Glutamatergic neuron (in vitro differentiated cells): ENCODE results near the gene IPO11. TPM values are rescaled to one million over a fixed set of nuclear protein-coding genes. Genes with fewer than 3 reads are reported as not detected.

ENCODE experiments used
- DNase-seq: peaks from one replicate; pipeline ENCODE4 v3.0.0; 2022
- H3K27ac Mint-ChIP-seq: one replicate; pipeline ENCODE4 v1.8.0; 2020; ENCODE audit warnings: mild to moderate bottlenecking, mixed read lengths, inconsistent platforms; ENCODE audit not compliant: unreplicated experiment
- H3K27me3 Mint-ChIP-seq: one replicate; pipeline ENCODE4 v1.8.0; 2020; ENCODE audit warnings: mild to moderate bottlenecking, moderate library complexity, mixed read lengths, inconsistent platforms; ENCODE audit not compliant: unreplicated experiment
- H3K36me3 Mint-ChIP-seq: one replicate; pipeline ENCODE4 v1.8.0; 2020; ENCODE audit warnings: mild to moderate bottlenecking, mixed read lengths, inconsistent platforms; ENCODE audit not compliant: unreplicated experiment
- H3K4me1 Mint-ChIP-seq: one replicate; pipeline ENCODE4 v1.8.0; 2020; ENCODE audit warnings: mild to moderate bottlenecking, low read depth, mixed read lengths, inconsistent platforms; ENCODE audit not compliant: unreplicated experiment
- H3K4me3 Mint-ChIP-seq: one replicate; pipeline ENCODE4 v1.8.0; 2020; ENCODE audit warnings: mild to moderate bottlenecking, mixed read lengths, inconsistent platforms; ENCODE audit not compliant: unreplicated experiment
- H3K9me3 Mint-ChIP-seq: one replicate; pipeline ENCODE4 v1.8.0; 2020; ENCODE audit warnings: mild to moderate bottlenecking, moderate library complexity, mixed read lengths, inconsistent platforms; ENCODE audit not compliant: unreplicated experiment
- CTCF ChIP-seq: fragments of 200-600 bp; sonication (generic); IDR thresholded peaks from one replicate; pipeline ENCODE4 v1.5.0; 2021; ENCODE audit not compliant: partially characterized antibody, unreplicated experiment
- total RNA-seq: library from RNA; stranded (reverse); fragmentation: NEBNext Ultra II Directional; extraction: Animal tissue kit (Norgen Biotek cat#: 25700); gene quantifications from one replicate; pipeline ENCODE4 v1.2.1, GENCODE V29; 2021; ENCODE audit not compliant: unreplicated experiment

IPO11 gene
- total RNA-seq, 1 donor from 2014 or later, result 23.5 TPM

DNA sequence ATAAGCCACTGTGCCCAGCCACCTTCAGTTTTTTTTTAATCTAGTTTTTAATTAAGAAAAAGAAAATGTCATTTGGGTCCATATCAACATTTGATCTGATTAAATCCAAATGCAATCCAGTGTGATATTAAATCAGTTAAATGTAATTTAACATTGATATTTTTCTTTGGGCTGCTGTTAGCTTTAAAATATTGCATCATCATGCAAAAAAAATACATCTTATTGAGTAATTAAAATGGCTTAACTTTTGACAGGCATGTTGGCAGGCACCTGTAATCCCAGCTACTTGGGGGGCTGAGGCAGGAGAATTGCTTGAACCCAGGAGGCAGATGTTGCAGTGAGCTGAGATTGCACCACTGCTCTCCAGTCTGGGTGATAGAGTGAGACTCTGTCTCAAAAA, 143.4 kb downstream of the IPO11 start:
- Mint-ChIP-seq H3K36me3 (no peaks in the 10 kb centered on the region), H3K4me1 (no peaks in the 10 kb centered on the region), H3K4me3 (no peak overlapping the region), H3K27me3 (no peaks in the 10 kb centered on the region), H3K27ac (no peak overlapping the region), H3K9me3 (no peaks in the 10 kb centered on the region)
- no peak for DNase-seq
- TF ChIP-seq CTCF, result no peak

- no peak overlapping the region for H3K4me3 Mint-ChIP-seq
- no peak overlapping the region for H3K27ac Mint-ChIP-seq
- TF ChIP-seq CTCF, result no peak
Measured at GRCh38 chr5:62558941-62559340, 146.4 kb downstream of the IPO11 start.

DNA sequence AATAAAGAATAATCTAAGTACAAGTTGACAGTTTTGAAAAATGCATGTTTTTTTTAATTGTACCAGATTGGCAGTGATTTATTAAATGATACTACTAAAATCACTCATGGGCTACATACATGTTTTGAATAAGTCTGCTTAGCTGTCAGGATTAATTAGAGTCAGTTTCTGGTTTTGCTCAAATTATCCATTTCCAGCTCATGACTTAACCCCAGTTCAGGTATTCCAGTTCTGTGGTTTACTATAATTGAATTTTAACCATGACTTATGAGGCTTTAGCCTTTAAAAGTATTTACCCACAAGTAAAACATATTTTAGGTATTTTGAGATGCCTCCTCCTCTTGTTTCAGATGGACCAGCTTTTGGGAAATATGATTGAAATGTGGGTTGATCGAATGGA, 148.2 kb downstream of the IPO11 start:
- H3K4me3 Mint-ChIP-seq, result no peak overlapping the region
- no peak for TF ChIP-seq CTCF
- H3K9me3 Mint-ChIP-seq, result peaks cover 2% of the 10 kb centered on the region
- H3K4me1 Mint-ChIP-seq, result no peaks in the 10 kb centered on the region
- no peaks in the 10 kb centered on the region for H3K27me3 Mint-ChIP-seq
- peaks cover 6% of the 10 kb centered on the region for H3K36me3 Mint-ChIP-seq
- H3K27ac Mint-ChIP-seq, result no peak overlapping the region
- DNase-seq, result no peak

More at GRCh38 chr5:62558941-62559340, 146.4 kb downstream of the IPO11 start:
- H3K4me1 Mint-ChIP-seq, result no peaks in the 10 kb centered on the region
- no peaks in the 10 kb centered on the region for H3K36me3 Mint-ChIP-seq
- H3K9me3 Mint-ChIP-seq, result no peaks in the 10 kb centered on the region
- no peak for DNase-seq
- no peaks in the 10 kb centered on the region for H3K27me3 Mint-ChIP-seq

GRCh38 chr5:62561896-62562295, 149.3 kb downstream of the IPO11 start:
- no peaks in the 10 kb centered on the region for H3K4me1 Mint-ChIP-seq
- no peaks in the 10 kb centered on the region for H3K27me3 Mint-ChIP-seq
- peaks cover 2% of the 10 kb centered on the region for H3K9me3 Mint-ChIP-seq
- no peak overlapping the region for H3K4me3 Mint-ChIP-seq
- peaks cover 11% of the 10 kb centered on the region for H3K36me3 Mint-ChIP-seq
- DNase-seq, result no peak
- TF ChIP-seq CTCF, result no peak
- no peak overlapping the region for H3K27ac Mint-ChIP-seq

- Mint-ChIP-seq H3K36me3 (peaks cover 15% of the 10 kb centered on the region), H3K9me3 (peaks cover 5% of the 10 kb centered on the region), H3K4me1 (no peaks in the 10 kb centered on the region), H3K27me3 (no peaks in the 10 kb centered on the region), H3K4me3 (no peak overlapping the region), H3K27ac (no peak overlapping the region)
- no peak for TF ChIP-seq CTCF
- no peak for DNase-seq
Measured at GRCh38 chr5:62562867-62563266, 150.3 kb downstream of the IPO11 start.
